Right atrium auricular region (tissue), 2 donors: ENCODE data around the gene UQCRH. TPM values are rescaled to one million over a fixed set of nuclear protein-coding genes. Genes with fewer than 3 reads are reported as not detected.
"Not testable (repeated sequence)": the region's sequence is repeated elsewhere in the genome, so short reads cannot be mapped to it uniquely, and the experiment has no call there.

ENCODE experiments used
- DNase-seq: peaks from one replicate; pipeline ENCODE4 v3.0.0-alpha.2; 2019; ENCODE audit warnings: low spot score
- H3K27ac ChIP-seq, 2 donors: fragments of 200-600 bp; sonication (generic); 1 replicate in 1 of 2; 2 replicates in 1 of 2; pipeline ENCODE4 v1.5.1; 2016 to 2019
- H3K27me3 ChIP-seq, 2 donors: fragments of 200-600 bp; sonication (generic); one replicate each; pipeline versions ENCODE4 v1.5.1 to v1.6.0; 2017 to 2019
- H3K36me3 ChIP-seq: fragments of 200-600 bp; sonication (generic); one replicate; pipeline ENCODE4 v1.5.1; 2016
- H3K4me1 ChIP-seq, 2 donors: fragments of 200-600 bp; sonication (generic); one replicate each; pipeline versions ENCODE4 v1.5.1 to v1.6.0; 2017 to 2019
- H3K4me3 ChIP-seq, 2 donors: fragments of 200-600 bp; sonication (generic); 1 replicate in 1 of 2; 2 replicates in 1 of 2; pipeline ENCODE4 v1.5.1; 2017 to 2019; ENCODE audit warnings: mild to moderate bottlenecking in 1 of 2, moderate library complexity in 1 of 2
- H3K9me3 ChIP-seq, 2 donors: fragments of 200-600 bp; sonication (generic); one replicate each; pipeline ENCODE4 v1.5.1; 2019
- total RNA-seq, 2 donors: library from RNA; depleted of rRNA; stranded (reverse); fragments of >200 nt; gene quantifications; one replicate each; pipeline ENCODE4 v1.1.0, GENCODE V29; 2016
- TF ChIP-seq, protein P1 (sequence below), 2 donors: fragments of 200-600 bp; sonication (generic); IDR thresholded peaks; one replicate each; pipeline ENCODE4 v1.5.1; 2019; ENCODE audit warnings: antibody characterized with exemption in 2 of 2

Gene UQCRH
- total RNA-seq, 2 donors from 2014 or later: 929 to 1,323 TPM

- H3K9me3 ChIP-seq: no peaks in the 10 kb centered on the region
- DNase-seq: no peak
- H3K4me1 ChIP-seq: no peaks in the 10 kb centered on the region
- H3K27ac ChIP-seq: no peak overlapping the region
- no peak overlapping the region for H3K4me3 ChIP-seq
- no peaks in the 10 kb centered on the region for H3K27me3 ChIP-seq
- TF ChIP-seq, protein P1, sequence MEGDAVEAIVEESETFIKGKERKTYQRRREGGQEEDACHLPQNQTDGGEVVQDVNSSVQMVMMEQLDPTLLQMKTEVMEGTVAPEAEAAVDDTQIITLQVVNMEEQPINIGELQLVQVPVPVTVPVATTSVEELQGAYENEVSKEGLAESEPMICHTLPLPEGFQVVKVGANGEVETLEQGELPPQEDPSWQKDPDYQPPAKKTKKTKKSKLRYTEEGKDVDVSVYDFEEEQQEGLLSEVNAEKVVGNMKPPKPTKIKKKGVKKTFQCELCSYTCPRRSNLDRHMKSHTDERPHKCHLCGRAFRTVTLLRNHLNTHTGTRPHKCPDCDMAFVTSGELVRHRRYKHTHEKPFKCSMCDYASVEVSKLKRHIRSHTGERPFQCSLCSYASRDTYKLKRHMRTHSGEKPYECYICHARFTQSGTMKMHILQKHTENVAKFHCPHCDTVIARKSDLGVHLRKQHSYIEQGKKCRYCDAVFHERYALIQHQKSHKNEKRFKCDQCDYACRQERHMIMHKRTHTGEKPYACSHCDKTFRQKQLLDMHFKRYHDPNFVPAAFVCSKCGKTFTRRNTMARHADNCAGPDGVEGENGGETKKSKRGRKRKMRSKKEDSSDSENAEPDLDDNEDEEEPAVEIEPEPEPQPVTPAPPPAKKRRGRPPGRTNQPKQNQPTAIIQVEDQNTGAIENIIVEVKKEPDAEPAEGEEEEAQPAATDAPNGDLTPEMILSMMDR (IDR thresholded peaks at IDR 0.05): no peak
- H3K36me3 ChIP-seq: peaks cover 69% of the 10 kb centered on the region
Measured at GRCh38 chr1:46363121-46363520, 59.6 kb downstream of the UQCRH start.

DNA sequence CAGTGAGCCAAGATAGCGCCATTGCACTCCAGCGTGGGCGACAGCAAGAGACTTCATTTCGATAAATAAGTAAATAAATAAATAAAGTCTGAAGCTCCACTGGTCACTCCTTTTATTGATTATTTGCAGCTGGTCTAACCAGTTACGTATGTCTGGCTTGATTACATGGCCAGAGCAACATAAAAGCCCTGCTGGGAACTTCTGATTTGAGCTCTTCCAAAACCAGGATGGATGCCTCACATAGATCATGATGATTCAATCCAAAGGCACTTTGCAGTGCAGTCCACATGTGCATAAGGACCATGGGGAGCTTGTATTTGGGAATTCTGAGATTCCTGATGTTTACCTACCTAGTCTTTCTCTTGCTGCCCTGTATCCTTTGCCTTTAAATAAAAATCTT, 61.1 kb downstream of the UQCRH start:
- peaks cover 61% of the 10 kb centered on the region for H3K36me3 ChIP-seq
- no peak overlapping the region for H3K4me3 ChIP-seq
- no peaks in the 10 kb centered on the region for H3K4me1 ChIP-seq
- no peak for DNase-seq
- no peaks in the 10 kb centered on the region for H3K27me3 ChIP-seq
- no peak overlapping the region for H3K27ac ChIP-seq
- TF ChIP-seq, protein P1 (IDR thresholded peaks at IDR 0.05): no peak
- no peaks in the 10 kb centered on the region for H3K9me3 ChIP-seq

GRCh38 chr1:46365796-46366195, 62.3 kb downstream of the UQCRH start:
- H3K27ac ChIP-seq, DNase-seq, H3K27me3 ChIP-seq, H3K9me3 ChIP-seq, H3K4me3 ChIP-seq, H3K4me1 ChIP-seq: not testable (repeated sequence)
- H3K36me3 ChIP-seq: peaks cover 54% of the 10 kb centered on the region

Other genes with a start within 250 kb of the UQCRH start
- 10 to 100 TPM; 24.3 to 35.3 TPM for gene PIK3R3, start 171.1 kb upstream of the UQCRH start, total RNA-seq
- gene TSPAN1, start 128.6 kb upstream of the UQCRH start, total RNA-seq: 1 to 10 TPM; 2.0 to 2.3 TPM
- not detected for gene P3R3URF, start 127.2 kb upstream of the UQCRH start, total RNA-seq
- 10 to 100 TPM; 57.0 to 87.8 TPM for gene POMGNT1, start 105.3 kb upstream of the UQCRH start, total RNA-seq
- 1 to 10 TPM; 4.1 to 9.1 TPM for gene LURAP1, start 100.4 kb upstream of the UQCRH start, total RNA-seq
- not detected for gene RAD54L, start 55.9 kb upstream of the UQCRH start, total RNA-seq
- gene LRRC41, start 82 bp upstream of the UQCRH start, total RNA-seq: 10 to 100 TPM; 48.3 to 57.8 TPM
- gene NSUN4, start 37.1 kb downstream of the UQCRH start, total RNA-seq: 10 to 100 TPM in 1 of 2 donors, 1 to 10 TPM in 1; 9.1 to 13.9 TPM
- gene FAAH, start 90.6 kb downstream of the UQCRH start, total RNA-seq: 10 to 100 TPM in 1 of 2 donors, 1 to 10 TPM in 1; 6.3 to 10.5 TPM
- not detected for gene DMBX1, start 186.1 kb downstream of the UQCRH start, total RNA-seq
- gene KNCN, start 247.9 kb downstream of the UQCRH start, total RNA-seq: not detected